ENCODE data around the gene RUFY1.
A peak's percentile ranks its signal among the peaks of the same experiment; 100 is the strongest.
"Not testable (repeated sequence)": the region's sequence is repeated elsewhere in the genome, so short reads cannot be mapped to it uniquely, and the experiment has no call there.

RUFY1 gene

DNA sequence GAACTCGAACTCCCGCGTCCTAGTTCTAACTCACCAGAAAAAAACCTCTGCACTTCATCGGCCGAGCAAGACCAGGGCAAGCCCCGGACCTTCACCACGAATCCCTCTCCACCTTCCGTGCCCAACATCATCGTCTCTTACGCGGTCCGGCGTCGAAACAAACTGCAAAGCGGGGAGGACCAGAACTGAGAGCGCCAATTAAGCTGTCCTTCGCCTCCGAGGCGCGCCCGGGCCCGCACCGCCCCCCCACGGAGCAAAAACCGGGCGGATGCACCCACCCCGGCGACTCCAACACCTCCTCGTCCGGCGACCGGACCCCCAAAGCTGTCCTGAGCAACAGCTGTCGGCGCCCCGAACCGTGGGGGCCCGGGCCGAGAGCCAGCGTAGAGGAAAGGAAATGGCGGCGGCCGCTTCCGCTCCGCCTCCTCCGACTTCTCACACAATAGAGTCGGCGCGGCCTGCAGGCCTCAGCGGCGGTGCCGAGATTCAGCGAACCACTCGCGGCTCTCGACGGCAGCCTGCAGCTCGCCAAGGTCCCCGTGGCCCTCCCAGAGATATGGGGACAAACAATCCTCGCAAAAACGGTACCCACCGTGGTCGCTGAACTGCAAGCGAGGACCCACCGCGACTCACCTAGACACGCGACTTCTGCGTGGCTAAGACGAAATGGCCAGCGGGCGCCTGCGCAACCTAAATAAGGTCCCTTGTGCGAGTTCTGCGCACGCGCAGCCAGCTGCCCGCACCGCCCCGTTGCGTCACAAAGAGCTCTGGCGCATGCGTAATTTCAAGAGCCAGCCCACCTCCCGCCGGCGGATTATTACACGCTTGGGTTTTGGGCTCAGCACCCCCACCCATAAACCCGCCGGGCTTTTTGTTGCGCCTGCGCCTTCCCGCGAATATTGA, 72.9 kb downstream of the RUFY1 start, which contains the start of gene HNRNPH1:
HNRNPH1 (minus strand) TSS at position 669 of the 903 bp plus-strand sequence; CDS start at position 131, 538 bp downstream.
- peak; percentile 99 for DNase-seq (ENCODE audit: low spot score)

- DNase-seq (ENCODE audit: low spot score) = no peak
Observed at GRCh38 chr5:179623906-179624741, 73.8 kb downstream of the RUFY1 start.

DNA sequence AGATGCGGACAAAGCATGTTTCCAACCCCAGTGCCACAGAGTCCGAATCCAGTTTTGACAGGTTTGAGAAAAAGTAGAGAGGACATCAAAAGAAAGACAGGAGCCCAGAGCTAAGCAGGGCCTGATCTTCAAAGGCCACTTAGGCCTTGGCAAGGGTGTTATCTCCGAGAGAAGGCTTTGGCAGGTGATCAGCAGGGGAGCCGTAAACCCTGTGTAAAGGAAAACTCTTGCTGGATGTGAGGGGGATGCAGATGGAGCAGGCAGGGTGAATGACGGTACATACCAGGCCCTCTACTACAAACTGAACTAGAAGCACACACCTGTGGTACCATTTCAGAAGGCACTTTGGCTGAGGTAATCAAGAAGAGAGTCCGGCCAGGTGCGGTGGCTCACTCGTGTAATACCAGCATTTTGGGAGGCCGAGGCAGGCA, 74.5 kb downstream of the RUFY1 start:
- DNase-seq (ENCODE audit: low spot score) = no peak

DNA sequence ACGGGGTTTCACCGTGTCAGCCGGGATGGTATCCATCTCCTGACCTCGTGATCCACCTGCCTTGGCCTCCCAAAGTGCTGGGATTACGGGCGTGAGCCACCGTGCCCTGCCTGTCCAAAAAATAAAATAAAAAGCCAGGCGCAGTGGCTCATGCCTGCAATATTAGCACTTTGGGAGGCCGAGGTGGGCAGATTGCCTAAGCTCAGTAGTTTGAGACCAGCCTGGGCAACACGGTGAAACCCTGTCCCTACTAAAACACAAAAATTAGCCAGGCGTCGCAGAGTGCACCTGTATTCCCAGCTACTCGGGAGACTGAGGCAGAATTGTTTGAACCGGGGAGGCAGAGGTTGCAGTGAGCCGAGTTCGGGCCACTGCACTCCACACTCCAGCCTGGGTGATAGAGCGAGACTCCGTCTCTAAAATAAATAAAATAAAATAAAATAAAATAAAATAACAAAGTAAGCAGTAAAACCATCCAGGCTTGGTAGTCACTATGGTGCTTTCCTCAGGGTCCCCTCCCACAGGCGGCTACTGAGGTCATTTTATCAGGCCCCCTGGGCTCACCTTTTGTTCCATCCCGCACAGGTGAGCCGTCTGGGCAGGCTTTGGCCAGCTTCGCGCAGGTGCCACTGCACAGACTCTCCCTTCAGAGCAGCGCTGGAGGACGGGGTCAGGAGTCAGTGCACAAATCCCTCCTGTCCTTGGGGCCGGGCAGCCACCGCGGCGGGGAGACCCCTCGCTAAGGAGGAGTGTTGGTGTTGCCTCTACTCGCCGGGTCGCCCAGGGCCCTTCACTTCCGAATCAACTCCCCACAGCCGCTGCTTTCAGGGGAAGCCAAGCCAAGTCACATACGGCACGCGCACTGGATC, 83.4 kb downstream of the RUFY1 start:
- not testable (repeated sequence) for DNase-seq (ENCODE audit: low spot score)

- DNase-seq (ENCODE audit: low spot score) = not testable (repeated sequence)
Observed at GRCh38 chr5:179634370-179635172, 84.2 kb downstream of the RUFY1 start.

GRCh38 chr5:179639296-179639695, 88.9 kb downstream of the RUFY1 start:
- DNase-seq (ENCODE audit: low spot score) = not testable (repeated sequence)

DNA sequence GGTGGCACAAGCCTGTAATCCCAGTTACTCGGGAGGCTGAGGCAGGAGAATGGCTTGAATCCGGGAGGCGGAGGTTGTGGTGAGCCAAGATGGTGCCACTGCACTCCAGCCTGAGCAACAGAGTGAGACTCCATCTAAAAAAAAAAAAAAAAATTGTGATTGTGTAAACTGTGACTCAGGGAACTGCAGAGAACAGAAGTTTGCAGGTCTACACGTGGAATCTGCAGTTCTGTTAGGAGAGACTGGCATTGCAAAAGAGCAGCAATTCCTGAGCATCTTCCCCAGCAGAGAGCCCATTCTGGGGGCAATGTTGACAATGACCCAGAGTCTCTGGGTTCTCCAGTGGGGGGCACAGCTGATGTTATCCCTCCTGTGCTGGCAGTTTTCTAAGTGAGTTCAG, 91.4 kb downstream of the RUFY1 start:
- DNase-seq (ENCODE audit: low spot score) = not testable (repeated sequence)

GRCh38 chr5:179642626-179643025, 92.3 kb downstream of the RUFY1 start:
- DNase-seq (ENCODE audit: low spot score) = not testable (repeated sequence)

- DNase-seq (ENCODE audit: low spot score) = not testable (repeated sequence)
Observed at GRCh38 chr5:179643141-179643920, 93.0 kb downstream of the RUFY1 start.

- not testable (repeated sequence) for DNase-seq (ENCODE audit: low spot score)
Observed at GRCh38 chr5:179644766-179645165, 94.4 kb downstream of the RUFY1 start.

DNA sequence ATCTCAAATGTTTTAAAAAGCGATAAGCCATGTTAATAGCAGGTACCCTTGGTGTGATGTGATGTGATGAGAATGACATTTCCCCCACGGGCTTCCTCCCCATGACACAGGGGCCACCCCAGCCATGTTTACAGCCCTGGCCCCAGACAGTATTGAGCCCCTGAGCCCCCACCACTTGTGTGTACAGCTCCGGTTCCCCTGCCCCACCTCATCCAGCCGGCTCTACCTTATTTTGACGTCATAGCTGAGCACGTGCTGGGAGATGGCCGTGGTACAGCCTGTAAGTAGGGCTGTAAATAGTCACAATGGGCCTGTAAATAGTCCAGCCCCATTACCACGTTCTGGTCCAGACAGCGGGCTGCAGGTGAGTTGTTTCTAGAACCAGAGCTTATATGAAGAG, 98.1 kb downstream of the RUFY1 start:
- no peak for DNase-seq (ENCODE audit: low spot score)

DNA sequence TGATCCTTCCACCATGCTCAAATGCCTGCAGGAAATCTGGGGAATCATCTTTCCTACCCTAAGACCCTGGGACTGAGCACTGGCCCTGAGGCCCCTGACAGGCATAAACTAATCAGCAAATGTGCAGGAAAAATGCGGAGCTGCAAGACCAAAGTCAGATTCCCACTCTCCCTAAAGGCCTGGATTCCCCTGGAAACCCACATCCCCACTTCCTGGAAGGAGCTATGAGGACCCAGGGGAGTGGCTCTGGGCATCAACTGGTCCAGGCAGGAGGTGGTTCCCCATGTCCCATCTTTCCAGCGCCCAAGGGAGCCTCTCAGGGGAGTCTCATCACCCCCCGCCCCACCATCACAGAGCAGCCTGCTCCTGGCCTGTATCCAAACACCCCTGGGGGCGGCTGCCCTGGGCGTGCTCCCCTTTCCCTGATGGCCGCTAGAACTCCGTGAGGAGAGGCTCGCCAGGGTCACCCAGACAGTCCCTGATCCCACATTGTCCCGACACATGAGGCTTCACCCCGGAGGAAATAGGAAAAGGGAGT, 98.9 kb downstream of the RUFY1 start:
- not testable (repeated sequence) for DNase-seq (ENCODE audit: low spot score)

GRCh38 chr5:179650245-179650644, 99.9 kb downstream of the RUFY1 start:
- not testable (repeated sequence) for DNase-seq (ENCODE audit: low spot score)

GRCh38 chr5:179653135-179653534, 102.8 kb downstream of the RUFY1 start:
- DNase-seq (ENCODE audit: low spot score) = not testable (repeated sequence)

DNA sequence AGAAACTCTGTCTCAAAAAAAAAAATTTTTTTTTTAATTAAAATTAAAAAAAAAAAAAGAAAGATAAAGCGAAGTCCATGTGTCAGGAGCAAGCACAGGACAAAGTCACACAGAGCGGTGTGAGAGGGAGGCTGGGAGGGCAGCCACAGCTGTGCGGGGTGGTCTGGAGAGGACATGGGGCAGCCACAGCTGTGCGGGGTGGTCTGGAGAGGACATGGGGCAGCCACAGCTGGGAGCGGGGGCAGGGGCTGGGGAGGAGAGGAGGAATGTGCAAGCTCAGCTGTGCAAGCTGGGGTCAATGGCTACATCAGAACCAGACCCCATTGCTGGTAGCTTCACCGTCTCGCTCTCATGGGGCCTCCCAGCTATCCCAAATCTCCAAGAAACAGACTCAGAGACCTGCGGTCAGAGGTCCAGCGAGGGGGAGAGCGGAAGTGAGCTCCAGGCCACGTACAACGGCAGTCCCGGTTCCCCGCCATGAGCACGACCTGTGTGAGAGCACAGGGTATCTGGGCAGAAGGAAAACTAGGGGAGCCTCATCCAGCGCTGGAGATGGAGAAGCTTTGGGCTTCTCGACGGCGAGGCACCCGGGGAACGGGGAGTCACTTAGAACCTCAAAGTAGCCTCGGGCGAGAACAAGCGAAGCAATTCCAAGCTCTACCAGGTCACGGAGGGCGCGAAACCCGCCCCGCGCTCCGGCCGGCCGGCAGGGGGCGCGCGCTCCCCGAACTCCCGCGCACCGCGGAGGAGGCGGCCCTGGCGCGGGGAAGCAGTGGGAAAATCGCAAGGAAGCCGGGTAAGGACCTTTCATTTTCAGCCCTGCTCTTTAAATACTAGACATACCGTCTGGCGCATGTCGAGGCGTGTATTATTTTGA, 107.2 kb downstream of the RUFY1 start:
- not testable (repeated sequence) for DNase-seq (ENCODE audit: low spot score)

DNA sequence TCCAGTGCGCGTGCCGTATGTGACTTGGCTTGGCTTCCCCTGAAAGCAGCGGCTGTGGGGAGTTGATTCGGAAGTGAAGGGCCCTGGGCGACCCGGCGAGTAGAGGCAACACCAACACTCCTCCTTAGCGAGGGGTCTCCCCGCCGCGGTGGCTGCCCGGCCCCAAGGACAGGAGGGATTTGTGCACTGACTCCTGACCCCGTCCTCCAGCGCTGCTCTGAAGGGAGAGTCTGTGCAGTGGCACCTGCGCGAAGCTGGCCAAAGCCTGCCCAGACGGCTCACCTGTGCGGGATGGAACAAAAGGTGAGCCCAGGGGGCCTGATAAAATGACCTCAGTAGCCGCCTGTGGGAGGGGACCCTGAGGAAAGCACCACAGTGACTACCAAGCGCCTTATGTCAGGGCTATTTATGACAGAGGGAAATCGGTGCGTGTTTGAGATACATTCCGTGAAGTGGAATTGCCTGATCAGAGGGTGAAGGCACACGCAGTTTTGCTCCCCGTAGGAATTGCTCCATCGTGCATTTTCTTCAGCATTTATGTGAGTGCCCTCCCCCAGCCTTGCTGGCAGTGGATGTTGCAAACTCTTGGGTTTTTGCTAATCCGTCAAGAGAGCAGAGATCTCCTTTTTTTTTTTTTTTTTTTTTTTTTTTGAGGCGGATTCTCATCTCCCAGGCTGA, 108.0 kb downstream of the RUFY1 start:
- not testable (repeated sequence) for DNase-seq (ENCODE audit: low spot score)

Measured in HuH-7.5 (cell line).